ENCODE data around the gene ALG14.
"Not testable (repeated sequence)": the region's sequence is repeated elsewhere in the genome, so short reads cannot be mapped to it uniquely, and the experiment has no call there.

The ALG14 gene

GRCh38 chr1:95098196-95098595 lies 25.4 kb upstream of the ALG14 start:
- Histone ChIP-seq H3K9ac (ENCODE audit: low read depth, low read length) (no peak overlapping the region), H3K36me3 (ENCODE audit: control insufficient read depth, insufficient read depth, low read length) (no peaks in the 10 kb centered on the region), H3K9me3 (ENCODE audit: control insufficient read depth, insufficient read depth, low read length) (no peaks in the 10 kb centered on the region), H3K4me1 (ENCODE audit: control insufficient read depth, insufficient read depth, low read length) (no peaks in the 10 kb centered on the region), H3K27me3 (ENCODE audit: control insufficient read depth, insufficient read depth, low read length) (no peaks in the 10 kb centered on the region), H3K4me3 (ENCODE audit: low read depth, low read length) (no peak overlapping the region)

- H3K9me3 ChIP-seq (ENCODE audit: control insufficient read depth, insufficient read depth, low read length) = no peaks in the 10 kb centered on the region
- no peak overlapping the region for H3K4me3 ChIP-seq (ENCODE audit: low read depth, low read length)
- no peaks in the 10 kb centered on the region for H3K4me1 ChIP-seq (ENCODE audit: control insufficient read depth, insufficient read depth, low read length)
- H3K27me3 ChIP-seq (ENCODE audit: control insufficient read depth, insufficient read depth, low read length) = no peaks in the 10 kb centered on the region
- H3K36me3 ChIP-seq (ENCODE audit: control insufficient read depth, insufficient read depth, low read length) = no peaks in the 10 kb centered on the region
- H3K9ac ChIP-seq (ENCODE audit: low read depth, low read length) = no peak overlapping the region
These were observed 24.7 kb upstream of the ALG14 start for GRCh38 chr1:95097426-95097825.

GRCh38 chr1:95096218-95096841 lies 23.6 kb upstream of the ALG14 start:
- Histone ChIP-seq H3K27me3 (ENCODE audit: control insufficient read depth, insufficient read depth, low read length) (no peaks in the 10 kb centered on the region), H3K4me3 (ENCODE audit: low read depth, low read length) (no peak overlapping the region), H3K36me3 (ENCODE audit: control insufficient read depth, insufficient read depth, low read length) (no peaks in the 10 kb centered on the region), H3K9ac (ENCODE audit: low read depth, low read length) (no peak overlapping the region), H3K4me1 (ENCODE audit: control insufficient read depth, insufficient read depth, low read length) (no peaks in the 10 kb centered on the region), H3K9me3 (ENCODE audit: control insufficient read depth, insufficient read depth, low read length) (no peaks in the 10 kb centered on the region)

- no peak overlapping the region for H3K9ac ChIP-seq (ENCODE audit: low read depth, low read length)
- peaks cover under 1% of the 10 kb centered on the region for H3K27me3 ChIP-seq (ENCODE audit: control insufficient read depth, insufficient read depth, low read length)
- no peaks in the 10 kb centered on the region for H3K4me1 ChIP-seq (ENCODE audit: control insufficient read depth, insufficient read depth, low read length)
- no peak overlapping the region for H3K4me3 ChIP-seq (ENCODE audit: low read depth, low read length)
- no peaks in the 10 kb centered on the region for H3K9me3 ChIP-seq (ENCODE audit: control insufficient read depth, insufficient read depth, low read length)
- no peaks in the 10 kb centered on the region for H3K36me3 ChIP-seq (ENCODE audit: control insufficient read depth, insufficient read depth, low read length)
These were observed 23.1 kb upstream of the ALG14 start for GRCh38 chr1:95095833-95096217.

- H3K9ac ChIP-seq (ENCODE audit: low read depth, low read length) = no peak overlapping the region
- H3K9me3 ChIP-seq (ENCODE audit: control insufficient read depth, insufficient read depth, low read length) = no peaks in the 10 kb centered on the region
- peaks cover 2% of the 10 kb centered on the region for H3K27me3 ChIP-seq (ENCODE audit: control insufficient read depth, insufficient read depth, low read length)
- no peak overlapping the region for H3K4me3 ChIP-seq (ENCODE audit: low read depth, low read length)
- H3K36me3 ChIP-seq (ENCODE audit: control insufficient read depth, insufficient read depth, low read length) = no peaks in the 10 kb centered on the region
- no peaks in the 10 kb centered on the region for H3K4me1 ChIP-seq (ENCODE audit: control insufficient read depth, insufficient read depth, low read length)
These were observed 22.2 kb upstream of the ALG14 start for GRCh38 chr1:95094923-95095322.

- Histone ChIP-seq H3K9ac (ENCODE audit: low read depth, low read length) (no peak overlapping the region), H3K27me3 (ENCODE audit: control insufficient read depth, insufficient read depth, low read length) (peaks cover 2% of the 10 kb centered on the region), H3K4me1 (ENCODE audit: control insufficient read depth, insufficient read depth, low read length) (no peaks in the 10 kb centered on the region), H3K36me3 (ENCODE audit: control insufficient read depth, insufficient read depth, low read length) (no peaks in the 10 kb centered on the region), H3K9me3 (ENCODE audit: control insufficient read depth, insufficient read depth, low read length) (no peaks in the 10 kb centered on the region), H3K4me3 (ENCODE audit: low read depth, low read length) (no peak overlapping the region)
These were observed 20.5 kb upstream of the ALG14 start for GRCh38 chr1:95093296-95093695.

- not testable (repeated sequence) for H3K4me3 ChIP-seq (ENCODE audit: low read depth, low read length); H3K4me1 ChIP-seq (ENCODE audit: control insufficient read depth, insufficient read depth, low read length); H3K9me3 ChIP-seq (ENCODE audit: control insufficient read depth, insufficient read depth, low read length); H3K36me3 ChIP-seq (ENCODE audit: control insufficient read depth, insufficient read depth, low read length); H3K27me3 ChIP-seq (ENCODE audit: control insufficient read depth, insufficient read depth, low read length); H3K9ac ChIP-seq (ENCODE audit: low read depth, low read length)
These were observed 20.1 kb upstream of the ALG14 start for GRCh38 chr1:95092891-95093290.

- H3K36me3 ChIP-seq (ENCODE audit: control insufficient read depth, insufficient read depth, low read length); H3K4me3 ChIP-seq (ENCODE audit: low read depth, low read length); H3K27me3 ChIP-seq (ENCODE audit: control insufficient read depth, insufficient read depth, low read length): not testable (repeated sequence)
These were observed 18.5 kb upstream of the ALG14 start for GRCh38 chr1:95091290-95091689.

GRCh38 chr1:95089650-95090287 lies 17.0 kb upstream of the ALG14 start:
- H3K4me3 ChIP-seq (ENCODE audit: low read depth, low read length) = no peak overlapping the region
- H3K4me1 ChIP-seq (ENCODE audit: control insufficient read depth, insufficient read depth, low read length) = peaks cover 10% of the 10 kb centered on the region
- no peaks in the 10 kb centered on the region for H3K9me3 ChIP-seq (ENCODE audit: control insufficient read depth, insufficient read depth, low read length)
- peaks cover 2% of the 10 kb centered on the region for H3K27me3 ChIP-seq (ENCODE audit: control insufficient read depth, insufficient read depth, low read length)
- H3K9ac ChIP-seq (ENCODE audit: low read depth, low read length) = no peak overlapping the region
- H3K36me3 ChIP-seq (ENCODE audit: control insufficient read depth, insufficient read depth, low read length) = no peaks in the 10 kb centered on the region

More at GRCh38 chr1:95091290-95091689, 18.5 kb upstream of the ALG14 start:
- not testable (repeated sequence) for H3K4me1 ChIP-seq (ENCODE audit: control insufficient read depth, insufficient read depth, low read length); H3K9me3 ChIP-seq (ENCODE audit: control insufficient read depth, insufficient read depth, low read length); H3K9ac ChIP-seq (ENCODE audit: low read depth, low read length)

GRCh38 chr1:95088303-95088702 lies 15.6 kb upstream of the ALG14 start:
- H3K9ac ChIP-seq (ENCODE audit: low read depth, low read length) = no peak overlapping the region
- no peaks in the 10 kb centered on the region for H3K36me3 ChIP-seq (ENCODE audit: control insufficient read depth, insufficient read depth, low read length)
- H3K27me3 ChIP-seq (ENCODE audit: control insufficient read depth, insufficient read depth, low read length) = peaks cover 2% of the 10 kb centered on the region
- peaks cover 12% of the 10 kb centered on the region for H3K4me1 ChIP-seq (ENCODE audit: control insufficient read depth, insufficient read depth, low read length)
- no peaks in the 10 kb centered on the region for H3K9me3 ChIP-seq (ENCODE audit: control insufficient read depth, insufficient read depth, low read length)
- no peak overlapping the region for H3K4me3 ChIP-seq (ENCODE audit: low read depth, low read length)

GRCh38 chr1:95086949-95087533 lies 14.3 kb upstream of the ALG14 start:
- Histone ChIP-seq H3K9ac (ENCODE audit: low read depth, low read length) (no peak overlapping the region), H3K36me3 (ENCODE audit: control insufficient read depth, insufficient read depth, low read length) (no peaks in the 10 kb centered on the region), H3K4me3 (ENCODE audit: low read depth, low read length) (no peak overlapping the region), H3K9me3 (ENCODE audit: control insufficient read depth, insufficient read depth, low read length) (no peaks in the 10 kb centered on the region), H3K27me3 (ENCODE audit: control insufficient read depth, insufficient read depth, low read length) (peaks cover 2% of the 10 kb centered on the region), H3K4me1 (ENCODE audit: control insufficient read depth, insufficient read depth, low read length) (peaks cover 12% of the 10 kb centered on the region)

GRCh38 chr1:95085376-95085775 lies 12.6 kb upstream of the ALG14 start:
- H3K9me3 ChIP-seq (ENCODE audit: control insufficient read depth, insufficient read depth, low read length) = no peaks in the 10 kb centered on the region
- H3K4me3 ChIP-seq (ENCODE audit: low read depth, low read length) = no peak overlapping the region
- no peak overlapping the region for H3K9ac ChIP-seq (ENCODE audit: low read depth, low read length)
- no peaks in the 10 kb centered on the region for H3K27me3 ChIP-seq (ENCODE audit: control insufficient read depth, insufficient read depth, low read length)
- no peaks in the 10 kb centered on the region for H3K36me3 ChIP-seq (ENCODE audit: control insufficient read depth, insufficient read depth, low read length)
- peaks cover 12% of the 10 kb centered on the region for H3K4me1 ChIP-seq (ENCODE audit: control insufficient read depth, insufficient read depth, low read length)
